ENCODE measurements around the gene PHKG2. TPM values are rescaled to one million over a fixed set of nuclear protein-coding genes. Genes with fewer than 3 reads are reported as not detected.

Gene PHKG2
- total RNA-seq, 1 donor from 2014 or later, result 26.0 TPM

DNA sequence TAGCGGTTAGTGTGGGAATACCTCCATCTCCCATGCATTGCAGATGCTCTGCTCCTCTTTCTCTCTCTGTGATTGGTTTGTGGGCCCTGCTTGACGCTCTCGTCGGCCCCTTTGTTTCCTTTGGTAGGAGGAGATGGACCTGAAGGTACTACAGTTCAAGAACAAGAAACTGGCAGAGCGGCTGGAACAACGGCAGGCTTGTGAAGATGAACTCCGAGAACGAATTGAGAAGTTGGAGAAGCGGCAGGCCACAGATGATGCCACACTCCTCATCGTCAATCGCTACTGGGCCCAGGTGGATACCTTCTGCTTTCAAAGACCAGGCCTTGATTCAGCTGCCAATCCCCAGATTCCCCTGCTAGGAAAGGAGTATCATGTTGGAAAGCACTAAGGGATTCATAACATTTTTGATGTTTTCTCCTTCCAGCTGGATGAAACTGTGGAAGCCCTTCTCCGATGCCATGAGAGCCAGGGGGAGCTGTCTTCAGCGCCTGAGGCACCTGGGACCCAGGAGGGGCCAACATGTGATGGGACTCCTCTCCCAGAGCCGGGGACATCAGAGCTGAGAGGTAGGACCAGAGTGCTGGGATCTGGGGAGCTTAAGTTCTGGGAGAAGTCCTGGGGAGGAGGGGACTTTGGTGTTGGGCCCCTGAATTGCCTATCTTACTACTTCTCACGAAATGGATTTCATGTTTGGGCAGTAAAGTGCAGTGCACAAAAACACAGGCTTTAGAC is 14.9 kb downstream of the PHKG2 start:
- ATAC-seq (no peak), DNase-seq (no peak)
- intact Hi-C loops (cut with DNase I), result loop anchor here (10.0 kb wide), 1 partner anchor 48 kb away; no protein-coding TSS in a partner anchor
- Histone ChIP-seq H3K36me3 (peaks cover 50% of the 10 kb centered on the region), H3K27ac (peak overlapping the region; percentile 90), H3K4me1 (peaks cover 25% of the 10 kb centered on the region), H3K27me3 (no peaks in the 10 kb centered on the region), H3K4me3 (peak overlapping the region; percentile 89), H3K9me3 (no peaks in the 10 kb centered on the region)
- TF ChIP-seq, protein P1, sequence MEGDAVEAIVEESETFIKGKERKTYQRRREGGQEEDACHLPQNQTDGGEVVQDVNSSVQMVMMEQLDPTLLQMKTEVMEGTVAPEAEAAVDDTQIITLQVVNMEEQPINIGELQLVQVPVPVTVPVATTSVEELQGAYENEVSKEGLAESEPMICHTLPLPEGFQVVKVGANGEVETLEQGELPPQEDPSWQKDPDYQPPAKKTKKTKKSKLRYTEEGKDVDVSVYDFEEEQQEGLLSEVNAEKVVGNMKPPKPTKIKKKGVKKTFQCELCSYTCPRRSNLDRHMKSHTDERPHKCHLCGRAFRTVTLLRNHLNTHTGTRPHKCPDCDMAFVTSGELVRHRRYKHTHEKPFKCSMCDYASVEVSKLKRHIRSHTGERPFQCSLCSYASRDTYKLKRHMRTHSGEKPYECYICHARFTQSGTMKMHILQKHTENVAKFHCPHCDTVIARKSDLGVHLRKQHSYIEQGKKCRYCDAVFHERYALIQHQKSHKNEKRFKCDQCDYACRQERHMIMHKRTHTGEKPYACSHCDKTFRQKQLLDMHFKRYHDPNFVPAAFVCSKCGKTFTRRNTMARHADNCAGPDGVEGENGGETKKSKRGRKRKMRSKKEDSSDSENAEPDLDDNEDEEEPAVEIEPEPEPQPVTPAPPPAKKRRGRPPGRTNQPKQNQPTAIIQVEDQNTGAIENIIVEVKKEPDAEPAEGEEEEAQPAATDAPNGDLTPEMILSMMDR (IDR thresholded peaks at IDR 0.05), result no peak

DNA sequence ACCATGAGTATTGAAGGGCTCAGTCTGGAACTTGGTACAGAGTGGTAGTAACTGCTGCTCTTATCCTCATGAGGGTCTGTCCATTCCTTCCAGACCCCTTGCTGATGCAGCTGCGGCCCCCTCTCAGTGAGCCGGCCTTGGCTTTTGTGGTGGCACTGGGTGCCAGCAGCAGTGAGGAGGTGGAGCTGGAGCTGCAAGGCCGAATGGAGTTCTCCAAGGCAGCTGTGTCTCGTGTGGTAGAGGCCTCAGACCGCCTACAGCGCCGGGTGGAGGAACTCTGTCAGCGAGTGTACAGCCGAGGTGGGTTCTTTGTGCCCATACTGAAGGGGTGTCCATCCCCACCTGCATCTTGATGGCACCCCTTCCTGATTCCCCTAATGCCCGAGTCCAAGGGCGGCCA is 15.9 kb downstream of the PHKG2 start:
- Histone ChIP-seq H3K9me3 (no peaks in the 10 kb centered on the region), H3K27me3 (no peaks in the 10 kb centered on the region), H3K36me3 (peaks cover 59% of the 10 kb centered on the region), H3K4me3 (no peak overlapping the region), H3K4me1 (peaks cover 25% of the 10 kb centered on the region), H3K27ac (no peak overlapping the region)
- ATAC-seq, result no peak
- intact Hi-C loops (cut with DNase I), result loop anchor here (10.0 kb wide), 1 partner anchor 49 kb away; no protein-coding TSS in a partner anchor
- DNase-seq, result no peak
- TF ChIP-seq, protein P1 (IDR thresholded peaks at IDR 0.05), result no peak

DNA sequence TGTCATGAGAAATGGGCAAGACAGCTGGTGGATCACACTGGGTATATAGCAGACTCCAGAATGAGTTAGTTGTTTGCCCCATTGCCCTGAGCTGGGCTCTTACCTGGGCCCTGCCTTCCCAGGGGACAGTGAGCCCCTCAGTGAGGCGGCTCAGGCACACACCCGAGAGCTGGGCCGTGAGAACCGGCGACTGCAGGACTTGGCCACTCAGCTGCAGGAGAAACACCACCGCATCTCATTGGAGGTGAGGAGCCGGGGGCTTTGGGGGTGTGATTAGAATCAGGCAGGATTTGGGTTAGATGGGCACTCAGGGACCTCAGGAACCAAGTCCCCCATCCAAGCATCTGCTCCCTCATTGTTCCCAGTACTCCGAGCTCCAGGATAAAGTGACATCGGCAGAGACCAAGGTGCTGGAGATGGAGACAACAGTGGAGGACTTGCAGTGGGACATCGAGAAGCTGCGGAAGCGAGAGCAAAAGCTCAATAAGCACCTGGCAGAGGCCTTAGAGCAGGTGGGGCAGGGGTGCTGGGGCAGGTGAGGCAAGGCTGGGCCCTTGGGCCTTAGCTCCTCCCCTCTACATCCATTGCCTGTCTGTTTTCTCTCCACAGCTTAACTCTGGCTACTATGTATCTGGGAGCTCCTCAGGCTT is 16.7 kb downstream of the PHKG2 start:
- Histone ChIP-seq H3K4me1 (peaks cover 25% of the 10 kb centered on the region), H3K27ac (no peak overlapping the region), H3K27me3 (no peaks in the 10 kb centered on the region), H3K9me3 (no peaks in the 10 kb centered on the region), H3K36me3 (peaks cover 68% of the 10 kb centered on the region), H3K4me3 (no peak overlapping the region)
- no peak for DNase-seq
- TF ChIP-seq, protein P1 (IDR thresholded peaks at IDR 0.05), result no peak
- intact Hi-C loops (cut with DNase I), result loop anchor here (10.0 kb wide), 1 partner anchor 50 kb away; no protein-coding TSS in a partner anchor
- ATAC-seq, result no peak

DNA sequence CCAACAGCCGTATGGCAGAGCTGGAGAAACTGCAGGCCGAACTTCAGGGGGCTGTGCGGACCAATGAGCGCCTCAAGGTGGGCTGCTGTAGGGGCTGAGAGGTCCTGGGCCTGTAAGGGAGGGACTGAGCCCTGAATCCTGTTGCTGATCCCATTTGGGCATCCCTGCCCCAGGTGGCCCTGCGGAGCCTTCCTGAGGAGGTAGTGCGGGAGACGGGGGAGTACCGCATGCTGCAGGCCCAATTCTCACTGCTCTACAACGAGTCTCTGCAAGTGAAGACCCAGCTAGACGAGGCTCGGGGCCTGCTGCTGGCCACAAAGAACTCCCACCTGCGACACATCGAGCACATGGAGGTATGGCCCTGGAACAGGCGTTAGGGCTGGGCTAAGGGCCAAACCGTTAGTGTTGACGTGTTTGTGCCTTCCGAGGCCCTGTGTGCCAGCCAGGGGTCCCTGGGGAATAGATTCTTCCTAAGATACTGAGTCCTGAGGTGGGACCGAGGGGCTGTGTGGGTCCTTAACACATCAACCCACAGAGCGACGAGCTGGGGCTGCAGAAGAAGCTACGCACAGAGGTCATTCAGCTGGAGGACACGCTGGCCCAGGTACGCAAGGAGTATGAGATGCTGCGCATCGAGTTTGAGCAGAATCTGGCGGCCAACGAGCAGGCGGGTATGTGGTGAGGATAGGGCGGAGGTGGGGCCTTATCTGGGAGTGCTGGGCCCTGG is 18.1 kb downstream of the PHKG2 start:
- no peaks in the 10 kb centered on the region for H3K27me3 ChIP-seq
- TF ChIP-seq, protein P1 (IDR thresholded peaks at IDR 0.05), result no peak
- H3K4me3 ChIP-seq, result no peak overlapping the region
- peaks cover 82% of the 10 kb centered on the region for H3K36me3 ChIP-seq
- DNase-seq (peak; percentile 58), ATAC-seq (no peak)
- intact Hi-C loops (cut with DNase I), result loop anchor here (10.0 kb wide), 1 partner anchor 52 kb away; no protein-coding TSS in a partner anchor
- no peak overlapping the region for H3K27ac ChIP-seq
- H3K4me1 ChIP-seq, result peaks cover 19% of the 10 kb centered on the region
- no peaks in the 10 kb centered on the region for H3K9me3 ChIP-seq

DNA sequence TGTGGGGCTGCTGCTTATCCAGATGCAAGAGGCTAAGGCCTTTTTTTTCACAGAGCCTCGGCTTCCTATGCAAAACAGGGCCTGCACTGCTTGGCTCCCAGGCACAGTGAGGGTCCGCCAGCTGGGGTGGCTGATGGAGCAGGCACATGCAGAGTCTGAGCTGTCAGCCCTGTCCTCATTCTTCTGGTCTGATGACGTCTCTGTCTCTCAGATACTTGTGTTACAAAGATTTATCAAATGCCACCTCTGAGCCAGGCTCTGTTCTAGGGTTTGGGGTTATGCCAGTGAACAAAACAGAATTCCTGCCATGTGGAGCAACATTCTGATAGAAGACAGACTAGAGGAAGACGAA is 18.7 kb downstream of the PHKG2 start:
- Histone ChIP-seq H3K27me3 (no peaks in the 10 kb centered on the region), H3K4me1 (peaks cover 16% of the 10 kb centered on the region), H3K27ac (no peak overlapping the region), H3K4me3 (no peak overlapping the region), H3K36me3 (peaks cover 88% of the 10 kb centered on the region), H3K9me3 (no peaks in the 10 kb centered on the region)
- DNase-seq (no peak), ATAC-seq (no peak)
- TF ChIP-seq, protein P1 (IDR thresholded peaks at IDR 0.05), result no peak
- intact Hi-C loops (cut with DNase I), result loop anchor here (10.0 kb wide), 1 partner anchor 52 kb away; no protein-coding TSS in a partner anchor

Measured in upper lobe of right lung (tissue), 1 donor.